ENCODE measurements around the gene SERPINB2. TPM values are rescaled to one million over a fixed set of nuclear protein-coding genes. Genes with fewer than 3 reads are reported as not detected.

SERPINB2 gene
- total and polyA plus RNA-seq, 2 donors (not counting 1 experiment from before 2014, with no cell fraction given), result 0.25 to 1.4 TPM

GRCh38 chr18:63872586-63872985 lies 14.9 kb upstream of the SERPINB2 start:
- ATAC-seq (ENCODE audit: low read depth) (no peak), DNase-seq (no peak)
- H3K4me1 Mint-ChIP-seq, result no peaks in the 10 kb centered on the region
- Histone ChIP-seq H3K9me3 (ENCODE audit: control extremely low read depth in 1 of 3, control insufficient read depth in 2 of 3, insufficient read depth in 1 of 3, low read length in 2 of 3) (no peaks in the 10 kb centered on the region), H3K79me2 (ENCODE audit: control insufficient read depth, insufficient read depth, low read length) (no peaks in the 10 kb centered on the region), H4K20me1 (ENCODE audit: control insufficient read depth, insufficient read depth, low read length, poor library complexity, severe bottlenecking) (no peaks in the 10 kb centered on the region), H3K4me1 (ENCODE audit: control insufficient read depth in 2 of 2, insufficient read depth in 2 of 2, low read length in 2 of 2) (no peaks in the 10 kb centered on the region), H3K36me3 (replicated peaks in 1 of 2; ENCODE audit: control extremely low read depth in 1 of 2, control insufficient read depth in 1 of 2, extremely low read depth in 1 of 2, insufficient read depth in 2 of 2, low read length in 1 of 2) (no peaks in the 10 kb centered on the region), H3K27ac (ENCODE audit: low read length in 2 of 2) (no peak overlapping the region), H3K4me3 (ENCODE audit: control extremely low read depth in 1 of 5, extremely low read depth in 1 of 5, insufficient read depth in 1 of 5, low read depth in 2 of 5, low read length in 4 of 5) (no peak overlapping the region), H3K9ac (ENCODE audit: low read length) (no peak overlapping the region), H3K27me3 (replicated peaks in 1 of 4; ENCODE audit: control extremely low read depth in 1 of 4, control insufficient read depth in 3 of 4, insufficient read depth in 4 of 4, low read length in 3 of 4) (no peaks in the 10 kb centered on the region), H3K4me2 (replicated peaks; ENCODE audit: low read depth, low read length, poor library complexity, severe bottlenecking) (no peak overlapping the region), H2AFZ (ENCODE audit: insufficient read depth, low read depth, low read length, poor library complexity, severe bottlenecking) (no peak overlapping the region)
- peaks cover 12% of the 10 kb centered on the region for H3K27me3 Mint-ChIP-seq
- POLR2A ChIA-PET, result no interaction called here
- no peak for TF ChIP-seq EZH2 (IDR thresholded peaks at IDR 0.05; ENCODE audit: borderline replicate concordance, insufficient read depth, low read depth, low read length, poor library complexity, severe bottlenecking)
- TF ChIP-seq CTCF (IDR thresholded peaks at IDR 0.05), result no peak
- CTCF ChIA-PET, result no interaction called here
- no peaks in the 10 kb centered on the region for H3K9me3 Mint-ChIP-seq (ENCODE audit: insufficient read depth)
- H3K27ac Mint-ChIP-seq, result no peak overlapping the region
- no peak overlapping the region for H3K4me3 Mint-ChIP-seq
- intact Hi-C loops (cut with micrococcal nuclease), result no loop called here

- H3K27ac ChIP-seq (ENCODE audit: low read length in 2 of 2), result no peak overlapping the region
- TF ChIP-seq CTCF (IDR thresholded peaks at IDR 0.05) (no peak), EZH2 (IDR thresholded peaks at IDR 0.05; ENCODE audit: borderline replicate concordance, insufficient read depth, low read depth, low read length, poor library complexity, severe bottlenecking) (no peak)
- no CpG with 5 or more reads among the region's 3 CpGs for WGBS (ENCODE audit: insufficient coverage)
- H3K9me3 ChIP-seq (ENCODE audit: control extremely low read depth in 1 of 3, control insufficient read depth in 2 of 3, insufficient read depth in 1 of 3, low read length in 2 of 3), result no peaks in the 10 kb centered on the region
- no peak overlapping the region for H3K4me2 ChIP-seq (replicated peaks; ENCODE audit: low read depth, low read length, poor library complexity, severe bottlenecking)
- H3K36me3 ChIP-seq (replicated peaks in 1 of 2; ENCODE audit: control extremely low read depth in 1 of 2, control insufficient read depth in 1 of 2, extremely low read depth in 1 of 2, insufficient read depth in 2 of 2, low read length in 1 of 2), result no peaks in the 10 kb centered on the region
- no peaks in the 10 kb centered on the region for H3K9me3 Mint-ChIP-seq (ENCODE audit: insufficient read depth)
- no peaks in the 10 kb centered on the region for H3K4me1 ChIP-seq (ENCODE audit: control insufficient read depth in 2 of 2, insufficient read depth in 2 of 2, low read length in 2 of 2)
- ChIA-PET CTCF (no interaction called here), POLR2A (no interaction called here)
- H3K27me3 Mint-ChIP-seq, result no peaks in the 10 kb centered on the region
- H4K20me1 ChIP-seq (ENCODE audit: control insufficient read depth, insufficient read depth, low read length, poor library complexity, severe bottlenecking), result no peaks in the 10 kb centered on the region
- H3K4me1 Mint-ChIP-seq, result no peaks in the 10 kb centered on the region
- no peak overlapping the region for H3K4me3 Mint-ChIP-seq
- no peak overlapping the region for H3K27ac Mint-ChIP-seq
- no peak overlapping the region for H3K9ac ChIP-seq (ENCODE audit: low read length)
- no peaks in the 10 kb centered on the region for H3K27me3 ChIP-seq (replicated peaks in 1 of 4; ENCODE audit: control extremely low read depth in 1 of 4, control insufficient read depth in 3 of 4, insufficient read depth in 4 of 4, low read length in 3 of 4)
- H2AFZ ChIP-seq (ENCODE audit: insufficient read depth, low read depth, low read length, poor library complexity, severe bottlenecking), result no peak overlapping the region
- intact Hi-C loops (cut with micrococcal nuclease), result no loop called here
- H3K79me2 ChIP-seq (ENCODE audit: control insufficient read depth, insufficient read depth, low read length), result no peaks in the 10 kb centered on the region
- DNase-seq (no peak), ATAC-seq (ENCODE audit: low read depth) (no peak)
- H3K4me3 ChIP-seq (ENCODE audit: control extremely low read depth in 1 of 5, extremely low read depth in 1 of 5, insufficient read depth in 1 of 5, low read depth in 2 of 5, low read length in 4 of 5), result no peak overlapping the region
These were observed 9.2 kb upstream of the SERPINB2 start for GRCh38 chr18:63878343-63878742.
